ENCODE data around the gene KIF14. TPM values are rescaled to one million over a fixed set of nuclear protein-coding genes. Genes with fewer than 3 reads are reported as not detected.

Gene KIF14
- total and polyA plus RNA-seq, 2 of the 13 experiments (the other 11 are each of a cell fraction or from before 2014, with no cell fraction given), result 3.3 to 11.2 TPM

DNA sequence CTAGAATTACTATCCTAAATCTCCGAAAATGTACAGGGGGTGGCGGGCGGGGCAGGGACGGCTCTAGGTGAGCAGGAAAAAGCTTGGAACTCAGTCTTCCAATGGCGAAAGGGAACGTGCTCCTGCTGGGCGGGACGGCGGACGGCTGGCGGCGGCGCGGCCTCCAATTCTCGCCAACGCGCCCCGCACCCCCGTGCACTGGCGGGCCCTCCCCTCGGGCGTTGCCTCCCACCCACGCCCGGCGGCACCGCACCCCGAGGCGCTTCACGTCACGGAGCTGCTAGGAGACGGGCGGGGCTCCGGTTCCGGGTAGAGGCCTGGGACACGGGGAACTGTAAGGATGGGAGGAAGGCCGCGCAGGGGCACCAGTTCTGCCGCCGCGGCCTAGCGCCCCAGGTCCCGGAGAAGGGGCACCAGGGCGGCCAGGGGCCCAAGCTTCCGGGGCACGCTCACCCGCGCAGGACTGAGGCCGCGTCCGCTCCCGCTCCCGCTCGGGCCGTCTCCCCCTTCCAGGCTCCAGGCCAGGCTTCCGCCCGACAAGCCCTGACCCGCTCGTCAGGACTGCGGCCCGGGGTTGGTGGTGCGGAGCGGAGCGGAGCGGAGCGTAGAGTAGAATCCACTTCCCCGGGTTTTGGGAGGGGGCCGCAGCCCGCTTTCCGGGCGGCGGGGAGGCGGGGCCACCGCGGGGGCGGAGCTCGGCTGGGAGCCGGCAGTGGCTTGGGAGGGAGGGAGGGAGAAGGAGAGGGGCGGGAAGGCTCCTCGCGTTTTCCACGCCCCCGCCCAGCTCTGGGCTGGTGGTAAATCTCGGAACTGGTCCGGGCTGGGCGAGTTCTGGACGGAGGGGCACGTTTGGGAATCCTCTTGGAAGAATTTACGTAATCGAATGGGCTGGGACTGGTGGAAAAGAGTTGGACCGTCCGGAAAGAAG is 49.0 kb upstream of the KIF14 start, which contains the start of gene DDX59 (continued):
- TF ChIP-seq NFKBIZ (CRISPR knock-in tag; IDR thresholded peaks at IDR 0.05), result no peak
- TF ChIP-seq RXRA (CRISPR knock-in tag; IDR thresholded peaks at IDR 0.05), result peak; percentile 40; the same call in 1 of the 2 replicates
- TF ChIP-seq ZNF282 (IDR thresholded peaks at IDR 0.05; ENCODE audit: partially characterized antibody), result no peak
- no peak; the same call in 1 of the 2 replicates for TF ChIP-seq ZNF83 (CRISPR knock-in tag; IDR thresholded peaks at IDR 0.05; ENCODE audit: borderline replicate concordance)
- TF ChIP-seq SRSF9 (IDR thresholded peaks at IDR 0.05; ENCODE audit: borderline replicate concordance, insufficient read depth, low read depth, low read length, poor library complexity, severe bottlenecking), result no peak
- no peak; the same call in 1 of the 2 replicates for TF ChIP-seq ZNF367 (CRISPR knock-in tag; IDR thresholded peaks at IDR 0.05; ENCODE audit: borderline replicate concordance)
- peak; percentile 70 for TF ChIP-seq MYC (CRISPR knock-in tag; IDR thresholded peaks at IDR 0.05; ENCODE audit: borderline replicate concordance)
- peak; percentile 34; the same call in 1 of the 2 replicates for TF ChIP-seq ZNF776 (CRISPR knock-in tag; IDR thresholded peaks at IDR 0.05)
- TF ChIP-seq, protein P1, sequence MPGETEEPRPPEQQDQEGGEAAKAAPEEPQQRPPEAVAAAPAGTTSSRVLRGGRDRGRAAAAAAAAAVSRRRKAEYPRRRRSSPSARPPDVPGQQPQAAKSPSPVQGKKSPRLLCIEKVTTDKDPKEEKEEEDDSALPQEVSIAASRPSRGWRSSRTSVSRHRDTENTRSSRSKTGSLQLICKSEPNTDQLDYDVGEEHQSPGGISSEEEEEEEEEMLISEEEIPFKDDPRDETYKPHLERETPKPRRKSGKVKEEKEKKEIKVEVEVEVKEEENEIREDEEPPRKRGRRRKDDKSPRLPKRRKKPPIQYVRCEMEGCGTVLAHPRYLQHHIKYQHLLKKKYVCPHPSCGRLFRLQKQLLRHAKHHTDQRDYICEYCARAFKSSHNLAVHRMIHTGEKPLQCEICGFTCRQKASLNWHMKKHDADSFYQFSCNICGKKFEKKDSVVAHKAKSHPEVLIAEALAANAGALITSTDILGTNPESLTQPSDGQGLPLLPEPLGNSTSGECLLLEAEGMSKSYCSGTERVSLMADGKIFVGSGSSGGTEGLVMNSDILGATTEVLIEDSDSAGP (CRISPR knock-in tag; IDR thresholded peaks at IDR 0.05; ENCODE audit: borderline replicate concordance), result peak; percentile 83; the same call in 1 of the 2 replicates
- TF ChIP-seq, protein P2, sequence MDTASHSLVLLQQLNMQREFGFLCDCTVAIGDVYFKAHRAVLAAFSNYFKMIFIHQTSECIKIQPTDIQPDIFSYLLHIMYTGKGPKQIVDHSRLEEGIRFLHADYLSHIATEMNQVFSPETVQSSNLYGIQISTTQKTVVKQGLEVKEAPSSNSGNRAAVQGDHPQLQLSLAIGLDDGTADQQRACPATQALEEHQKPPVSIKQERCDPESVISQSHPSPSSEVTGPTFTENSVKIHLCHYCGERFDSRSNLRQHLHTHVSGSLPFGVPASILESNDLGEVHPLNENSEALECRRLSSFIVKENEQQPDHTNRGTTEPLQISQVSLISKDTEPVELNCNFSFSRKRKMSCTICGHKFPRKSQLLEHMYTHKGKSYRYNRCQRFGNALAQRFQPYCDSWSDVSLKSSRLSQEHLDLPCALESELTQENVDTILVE (CRISPR knock-in tag; IDR thresholded peaks at IDR 0.05), result peak; percentile 72
- no peak for TF ChIP-seq MIXL1 (CRISPR knock-in tag; IDR thresholded peaks at IDR 0.05)
- peak; percentile 81; the same call in 1 of the 2 replicates for TF ChIP-seq FOXC1 (CRISPR knock-in tag; IDR thresholded peaks at IDR 0.05; ENCODE audit: borderline replicate concordance)
- TF ChIP-seq SIN3B (IDR thresholded peaks at IDR 0.05; ENCODE audit: low read length), result no peak
- no peak; the same call in 1 of the 2 replicates for TF ChIP-seq MTF1 (CRISPR knock-in tag; IDR thresholded peaks at IDR 0.05)
- peak; percentile 67 for TF ChIP-seq CEBPG (CRISPR knock-in tag; IDR thresholded peaks at IDR 0.05)
- no peak for TF ChIP-seq ZNF557 (CRISPR knock-in tag; IDR thresholded peaks at IDR 0.05)
- TF ChIP-seq, protein P3, sequence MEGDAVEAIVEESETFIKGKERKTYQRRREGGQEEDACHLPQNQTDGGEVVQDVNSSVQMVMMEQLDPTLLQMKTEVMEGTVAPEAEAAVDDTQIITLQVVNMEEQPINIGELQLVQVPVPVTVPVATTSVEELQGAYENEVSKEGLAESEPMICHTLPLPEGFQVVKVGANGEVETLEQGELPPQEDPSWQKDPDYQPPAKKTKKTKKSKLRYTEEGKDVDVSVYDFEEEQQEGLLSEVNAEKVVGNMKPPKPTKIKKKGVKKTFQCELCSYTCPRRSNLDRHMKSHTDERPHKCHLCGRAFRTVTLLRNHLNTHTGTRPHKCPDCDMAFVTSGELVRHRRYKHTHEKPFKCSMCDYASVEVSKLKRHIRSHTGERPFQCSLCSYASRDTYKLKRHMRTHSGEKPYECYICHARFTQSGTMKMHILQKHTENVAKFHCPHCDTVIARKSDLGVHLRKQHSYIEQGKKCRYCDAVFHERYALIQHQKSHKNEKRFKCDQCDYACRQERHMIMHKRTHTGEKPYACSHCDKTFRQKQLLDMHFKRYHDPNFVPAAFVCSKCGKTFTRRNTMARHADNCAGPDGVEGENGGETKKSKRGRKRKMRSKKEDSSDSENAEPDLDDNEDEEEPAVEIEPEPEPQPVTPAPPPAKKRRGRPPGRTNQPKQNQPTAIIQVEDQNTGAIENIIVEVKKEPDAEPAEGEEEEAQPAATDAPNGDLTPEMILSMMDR (CRISPR knock-in tag; IDR thresholded peaks at IDR 0.05), result no peak
- TF ChIP-seq ZNF598 (CRISPR knock-in tag; IDR thresholded peaks at IDR 0.05; ENCODE audit: borderline replicate concordance), result peak; percentile 88; the same call in 1 of the 2 replicates
- TF ChIP-seq ZNF550 (CRISPR knock-in tag; IDR thresholded peaks at IDR 0.05; ENCODE audit: borderline replicate concordance), result no peak
- peak; percentile 82 for TF ChIP-seq TBX2 (CRISPR knock-in tag; IDR thresholded peaks at IDR 0.05; ENCODE audit: borderline replicate concordance)
- no peak for TF ChIP-seq EZH2 (conservative IDR thresholded peaks at IDR 0.05; ENCODE audit: low read depth, low read length)
- TF ChIP-seq SIX4 (CRISPR knock-in tag; IDR thresholded peaks at IDR 0.05), result no peak
- peak; percentile 57 for TF ChIP-seq DMAP1 (CRISPR knock-in tag; IDR thresholded peaks at IDR 0.05)
- peak; percentile 84; the same call in 1 of the 2 replicates for TF ChIP-seq PCBP1 (IDR thresholded peaks at IDR 0.05; ENCODE audit: borderline replicate concordance, low read depth, low read length)
- TF ChIP-seq ZNF382 (CRISPR knock-in tag; IDR thresholded peaks at IDR 0.05; ENCODE audit: borderline replicate concordance), result no peak
- TF ChIP-seq ZNF737 (CRISPR knock-in tag; IDR thresholded peaks at IDR 0.05; ENCODE audit: borderline replicate concordance), result no peak
- peak; percentile 16; the same call in 1 of the 2 replicates for TF ChIP-seq NCOR1 (IDR thresholded peaks at IDR 0.05; ENCODE audit: borderline replicate concordance, low read length)
